GM12872 (cell line): Measurements from ENCODE around the gene PCK1.

Experiments used
- CTCF ChIP-seq: IDR thresholded peaks from 3 replicates; pipeline ENCODE4 v1.5.1; 2011; ENCODE audit warnings: low read depth, mild to moderate bottlenecking, low read length, moderate library complexity; ENCODE audit not compliant: insufficient read depth

The PCK1 gene

GRCh38 chr20:57576617-57577550 is 16.0 kb downstream of the PCK1 start:
- no peak for TF ChIP-seq CTCF

- TF ChIP-seq CTCF: no peak
Measured at GRCh38 chr20:57577679-57578475, 17.0 kb downstream of the PCK1 start.

- TF ChIP-seq CTCF: no peak
Measured at GRCh38 chr20:57578476-57579165, 17.7 kb downstream of the PCK1 start.

GRCh38 chr20:57579331-57579897 is 18.5 kb downstream of the PCK1 start:
- no peak for TF ChIP-seq CTCF

GRCh38 chr20:57579898-57580447 is 19.1 kb downstream of the PCK1 start:
- no peak for TF ChIP-seq CTCF

GRCh38 chr20:57580478-57581201 is 19.7 kb downstream of the PCK1 start:
- no peak for TF ChIP-seq CTCF
